Neural crest cell (in vitro differentiated cells): ENCODE measurements around the gene SH2D1B. TPM values are rescaled to one million over a fixed set of nuclear protein-coding genes. Genes with fewer than 3 reads are reported as not detected.
"Not testable (repeated sequence)": the region's sequence is repeated elsewhere in the genome, so short reads cannot be mapped to it uniquely, and the experiment has no call there.

ENCODE experiments used
- DNase-seq: peaks from one replicate; pipeline ENCODE4 v3.0.0; 2021; ENCODE audit warnings: low read depth, mixed read lengths, low spot score
- H3K27ac Mint-ChIP-seq: one replicate; pipeline ENCODE4 v1.8.0; 2021; ENCODE audit warnings: mild to moderate bottlenecking, mixed read lengths; ENCODE audit not compliant: unreplicated experiment
- H3K27me3 Mint-ChIP-seq: 2 replicates; pipeline ENCODE4 v1.8.0; 2021; ENCODE audit warnings: low read depth, mild to moderate bottlenecking, mixed read lengths
- H3K36me3 Mint-ChIP-seq: 2 replicates; pipeline ENCODE4 v1.8.0; 2021; ENCODE audit warnings: low read depth, mild to moderate bottlenecking, mixed read lengths
- H3K4me1 Mint-ChIP-seq: 2 replicates; pipeline ENCODE4 v1.8.0; 2021; ENCODE audit warnings: mixed read lengths
- H3K4me3 Mint-ChIP-seq: one replicate; pipeline ENCODE4 v1.8.0; 2021; ENCODE audit warnings: mild to moderate bottlenecking, mixed read lengths
- H3K9me3 Mint-ChIP-seq: 2 replicates; pipeline ENCODE4 v1.8.0; 2021; ENCODE audit warnings: mixed read lengths
- CTCF ChIP-seq: fragments of 200-600 bp; sonication (generic); conservative IDR thresholded peaks from 2 replicates; pipeline ENCODE4 v1.5.0; 2021; ENCODE audit warnings: antibody characterized with exemption, mild to moderate bottlenecking
- total RNA-seq: library from RNA; stranded (reverse); gene quantifications from 2 replicates; pipeline ENCODE4 v1.2.1, GENCODE V29; 2021

Gene SH2D1B
- total RNA-seq, 1 donor from 2014 or later = not detected

- H3K9me3 Mint-ChIP-seq = peaks cover 5% of the 10 kb centered on the region
- no peaks in the 10 kb centered on the region for H3K4me1 Mint-ChIP-seq
- no peaks in the 10 kb centered on the region for H3K36me3 Mint-ChIP-seq
- DNase-seq = no peak
- H3K27ac Mint-ChIP-seq = no peak overlapping the region
- no peak overlapping the region for H3K4me3 Mint-ChIP-seq
- no peaks in the 10 kb centered on the region for H3K27me3 Mint-ChIP-seq
- no peak for TF ChIP-seq CTCF
Measured at GRCh38 chr1:162430583-162430982, 18.6 kb upstream of the SH2D1B start.

- Mint-ChIP-seq H3K4me1 (no peaks in the 10 kb centered on the region), H3K36me3 (no peaks in the 10 kb centered on the region), H3K27ac (no peak overlapping the region), H3K9me3 (peaks cover 19% of the 10 kb centered on the region), H3K4me3 (no peak overlapping the region), H3K27me3 (no peaks in the 10 kb centered on the region)
- TF ChIP-seq CTCF = no peak
- no peak for DNase-seq
Measured at GRCh38 chr1:162422662-162423375, 10.9 kb upstream of the SH2D1B start.

DNA sequence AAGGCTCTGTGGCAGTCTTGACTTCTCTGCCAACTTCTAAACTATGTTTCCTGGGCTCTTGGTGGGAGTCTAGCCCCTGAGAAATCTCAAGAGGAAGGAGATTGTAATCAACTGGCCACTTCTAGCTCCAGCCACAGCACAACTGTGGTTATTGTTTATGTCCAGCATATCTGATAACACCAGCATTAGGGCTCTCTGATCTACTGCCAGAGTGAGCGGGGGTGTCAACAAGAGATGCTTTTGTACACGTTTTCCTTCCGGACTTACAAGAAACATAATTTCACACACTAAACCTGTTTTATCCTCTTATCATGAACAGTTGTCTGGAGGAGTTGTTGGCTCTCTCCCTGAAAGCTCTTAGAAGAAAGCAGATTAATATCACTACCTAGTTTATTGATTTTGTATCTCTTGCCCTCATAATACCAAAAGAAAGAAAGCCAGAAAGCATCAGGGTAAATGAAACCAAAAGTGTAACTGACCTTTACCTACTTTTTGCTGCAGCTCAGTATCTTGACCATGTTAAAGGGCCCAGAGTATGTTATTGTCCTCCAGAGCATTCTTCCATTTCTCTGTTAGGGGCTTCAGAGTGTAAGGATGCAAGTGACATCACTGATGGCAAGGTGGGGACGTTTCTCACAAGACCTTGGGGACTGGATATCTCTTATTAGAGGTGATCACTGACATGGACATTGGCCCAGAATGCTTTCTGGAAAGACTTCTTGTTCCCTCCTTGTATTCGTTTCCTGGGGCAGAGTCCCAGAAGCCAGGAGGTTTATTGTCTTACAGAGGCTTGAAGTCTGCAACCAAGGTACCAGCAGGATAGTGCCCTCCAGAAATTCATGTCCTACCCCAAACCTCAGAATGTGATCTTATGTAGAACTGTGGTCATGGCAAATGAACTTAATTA lies 9.6 kb upstream of the SH2D1B start:
- Mint-ChIP-seq H3K9me3 (peaks cover 23% of the 10 kb centered on the region), H3K27ac (no peak overlapping the region), H3K36me3 (no peaks in the 10 kb centered on the region), H3K4me1 (no peaks in the 10 kb centered on the region), H3K27me3 (no peaks in the 10 kb centered on the region), H3K4me3 (no peak overlapping the region)
- no peak for TF ChIP-seq CTCF
- no peak for DNase-seq

DNA sequence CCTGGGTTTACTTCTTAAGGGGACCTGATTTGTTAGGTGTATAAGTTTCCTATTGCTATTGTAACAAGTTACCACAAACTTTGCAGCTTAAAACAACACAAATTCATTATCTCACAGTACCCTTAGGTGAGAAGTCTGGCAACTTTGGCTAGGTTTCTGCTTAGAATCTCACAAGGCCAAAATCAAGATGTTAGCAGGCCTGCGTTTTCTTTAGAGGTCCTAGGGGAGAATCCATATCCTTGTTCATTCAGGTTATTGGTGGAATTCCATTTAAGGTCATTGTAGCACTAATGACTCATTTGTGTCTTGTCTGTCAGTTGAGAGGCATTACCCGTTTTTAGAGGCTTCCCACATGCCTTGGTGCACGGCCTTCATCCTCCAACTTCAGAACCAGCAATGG lies 8.2 kb upstream of the SH2D1B start:
- H3K36me3 Mint-ChIP-seq = no peaks in the 10 kb centered on the region
- H3K4me3 Mint-ChIP-seq = no peak overlapping the region
- no peak for TF ChIP-seq CTCF
- DNase-seq = no peak
- H3K9me3 Mint-ChIP-seq = peaks cover 19% of the 10 kb centered on the region
- H3K27me3 Mint-ChIP-seq = no peaks in the 10 kb centered on the region
- H3K4me1 Mint-ChIP-seq = no peaks in the 10 kb centered on the region
- H3K27ac Mint-ChIP-seq = no peak overlapping the region

DNA sequence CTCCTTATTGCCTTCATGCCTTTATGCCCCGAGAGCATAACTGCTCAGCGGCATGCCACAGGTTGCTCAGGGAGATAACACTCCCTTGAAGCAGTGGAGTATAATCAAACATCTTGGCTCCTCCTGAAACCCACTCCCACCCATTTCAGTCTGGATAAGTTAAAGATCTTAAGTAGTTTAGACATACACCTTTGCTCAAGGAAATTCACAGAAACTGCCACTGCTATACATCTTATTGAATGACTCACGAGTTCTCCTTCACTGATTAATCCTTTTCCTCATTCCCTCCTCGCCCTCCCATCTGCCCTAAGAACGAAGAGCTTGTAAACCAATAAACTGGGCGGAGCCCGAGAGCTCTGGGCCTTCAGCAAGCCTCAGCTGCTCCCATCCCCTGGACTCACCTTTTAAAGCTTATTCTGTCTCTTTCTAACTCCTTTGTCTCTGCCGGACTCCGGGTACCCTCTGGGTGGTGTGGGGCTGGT lies 7.6 kb upstream of the SH2D1B start:
- H3K4me3 Mint-ChIP-seq, H3K36me3 Mint-ChIP-seq: not testable (repeated sequence)

DNA sequence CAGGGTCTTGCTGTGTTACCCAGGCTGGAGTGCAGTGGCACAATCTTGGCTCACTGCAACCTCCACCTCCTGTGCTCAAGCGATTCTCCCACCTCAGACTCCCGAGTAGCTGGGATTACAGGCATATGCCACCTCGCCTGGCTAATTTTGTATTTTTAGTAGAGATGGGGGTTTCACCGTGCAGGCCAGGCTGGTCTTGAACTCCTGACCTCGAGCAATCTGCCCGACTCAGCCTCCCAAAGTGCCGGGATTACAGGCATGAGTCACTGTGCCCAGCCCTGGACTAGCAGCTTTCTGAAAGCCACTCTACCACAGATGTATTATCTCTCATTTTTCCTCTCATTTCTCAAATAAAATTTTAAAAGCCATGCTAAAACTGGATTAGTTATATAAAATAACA lies 6.6 kb upstream of the SH2D1B start:
- H3K9me3 Mint-ChIP-seq = peaks cover 17% of the 10 kb centered on the region

More for the DNA sequence above, 7.6 kb upstream of the SH2D1B start:
- not testable (repeated sequence) for H3K4me1 Mint-ChIP-seq, H3K27ac Mint-ChIP-seq, H3K27me3 Mint-ChIP-seq, DNase-seq
- peaks cover 20% of the 10 kb centered on the region for H3K9me3 Mint-ChIP-seq

More for the DNA sequence above, 6.6 kb upstream of the SH2D1B start:
- H3K36me3 Mint-ChIP-seq, H3K4me3 Mint-ChIP-seq, H3K4me1 Mint-ChIP-seq, DNase-seq, H3K27ac Mint-ChIP-seq, H3K27me3 Mint-ChIP-seq: not testable (repeated sequence)
